Keratinocyte (primary cell): ENCODE data around the gene GH2. TPM values are rescaled to one million over a fixed set of nuclear protein-coding genes. Genes with fewer than 3 reads are reported as not detected.

Experiments used
- DNase-seq: peaks from one replicate; pipeline ENCODE4 v3.0.0-alpha.2; 2011; ENCODE audit warnings: low read depth, missing footprints, low spot score
- FAIRE-seq: peaks from 2 replicates; lab custom pipeline; 2011; peaks lifted over from hg19 to GRCh38; lab: Jason Lieb, UNC
- H2AFZ ChIP-seq: 2 replicates; pipeline ENCODE4 v1.6.0; 2012; ENCODE audit warnings: low read length, control low read depth, inconsistent platforms; ENCODE audit not compliant: control insufficient read depth
- H3K27ac ChIP-seq: 2 replicates; pipeline ENCODE4 v1.5.1; 2011; ENCODE audit warnings: low read length; ENCODE audit not compliant: control insufficient read depth, insufficient read depth
- H3K27me3 ChIP-seq: 3 replicates; pipeline ENCODE4 v1.6.0; 2011; ENCODE audit warnings: low read length; ENCODE audit not compliant: control insufficient read depth, insufficient read depth; ENCODE audit errors: extremely low read depth
- H3K36me3 ChIP-seq, 2 experiments: 2 replicates in 1 of 2; 3 replicates in 1 of 2; pipeline ENCODE4 v1.5.1; 2011; ENCODE audit warnings: low read length in 2 of 2, mild to moderate bottlenecking in 1 of 2; ENCODE audit not compliant: control insufficient read depth in 2 of 2, insufficient read depth in 2 of 2; ENCODE audit errors: extremely low read depth in 1 of 2
- H3K4me1 ChIP-seq: 3 replicates; pipeline ENCODE4 v1.5.1; 2011; ENCODE audit warnings: low read length; ENCODE audit not compliant: control insufficient read depth, insufficient read depth; ENCODE audit errors: extremely low read depth
- H3K4me2 ChIP-seq: 3 replicates; pipeline ENCODE4 v1.6.0; 2011; ENCODE audit warnings: low read depth, low read length; ENCODE audit not compliant: control insufficient read depth, insufficient read depth; ENCODE audit errors: extremely low read depth
- H3K4me3 ChIP-seq, 3 experiments: fragments of 200-600 bp in 1 of 3; sonication (generic) in 1 of 3; 2 replicates in 2 of 3; 3 replicates in 1 of 3; pipeline ENCODE4 v1.5.1; 2011 to 2016; ENCODE audit warnings: low read length in 3 of 3, mild to moderate bottlenecking in 3 of 3, control low read depth in 2 of 3, inconsistent platforms in 1 of 3, low read depth in 1 of 3, mixed read lengths in 1 of 3, mixed run types in 1 of 3, moderate library complexity in 1 of 3; ENCODE audit not compliant: control insufficient read depth in 2 of 3, insufficient read depth in 2 of 3; ENCODE audit errors: extremely low read depth in 1 of 3
- H3K79me2 ChIP-seq: 2 replicates; pipeline ENCODE4 v1.6.0; 2012; ENCODE audit warnings: low read length; ENCODE audit not compliant: control insufficient read depth, insufficient read depth
- H3K9ac ChIP-seq: 3 replicates; pipeline ENCODE4 v1.6.0; 2011; ENCODE audit warnings: low read length; ENCODE audit not compliant: control insufficient read depth, insufficient read depth; ENCODE audit errors: extremely low read depth
- H3K9me1 ChIP-seq: 3 replicates; pipeline ENCODE4 v1.6.0; 2011; ENCODE audit warnings: low read length; ENCODE audit not compliant: control insufficient read depth, insufficient read depth; ENCODE audit errors: extremely low read depth
- H3K9me3 ChIP-seq: 2 replicates; pipeline ENCODE4 v1.5.1; 2012; ENCODE audit warnings: low read depth, low read length; ENCODE audit not compliant: control insufficient read depth
- H4K20me1 ChIP-seq: 3 replicates; pipeline ENCODE4 v1.6.0; 2011; ENCODE audit warnings: low read length; ENCODE audit not compliant: control insufficient read depth, insufficient read depth; ENCODE audit errors: extremely low read depth
- CTCF ChIP-seq, 3 experiments: IDR thresholded peaks in 1 of 3; conservative IDR thresholded peaks in 1 of 3; optimal IDR thresholded peaks in 1 of 3; 2 replicates in 2 of 3; 3 replicates in 1 of 3; pipeline versions ENCODE3 to v1.5.1; 2011; ENCODE audit warnings: low read length in 3 of 3, mild to moderate bottlenecking in 3 of 3, moderate library complexity in 2 of 3, control low read depth in 1 of 3, inconsistent platforms in 1 of 3; ENCODE audit not compliant: insufficient read depth in 2 of 3; ENCODE audit errors: extremely low read depth in 1 of 3
- EZH2 ChIP-seq: IDR thresholded peaks from one replicate; pipeline ENCODE4 v1.6.1; 2012; ENCODE audit warnings: inconsistent platforms, mild to moderate bottlenecking, low read length, moderate library complexity
- dilution Hi-C: fragments of 300-500 bp; cut with MboI; formaldehyde crosslinking; loops from one replicate; pipeline ENCODE4 v1.7.0; 2020; ENCODE audit warnings: low sequenced_read_pairs; ENCODE audit not compliant: extremely low pct_ligation_motif_present
- polyA plus RNA-seq, 5 experiments: library from polyadenylated mRNA; depleted of rRNA in 3 of 5; stranded (reverse) in 3 of 5; stranded (forward) in 1 of 5; unstranded in 1 of 5; fragments of >200 nt; gene quantifications; 1 replicate in 1 of 5; 2 replicates in 3 of 5; 3 replicates in 1 of 5; pipeline versions ENCODE4 v1.2.1 to v1.2.3, GENCODE V29; 2011 to 2012; ENCODE audit warnings: missing spikeins in 2 of 5, low read depth in 1 of 5, low replicate concordance in 1 of 5

Gene GH2
- polyA plus RNA-seq, 1 donor (not counting 4 experiments of a cell fraction or from before 2014, with no cell fraction given): not detected

GRCh38 chr17:63842540-63843386, 39.0 kb downstream of the GH2 start, which contains the start of gene SMARCD2:
SMARCD2 (minus strand) TSS chr17:63842685; CDS start chr17:63842674, 11 bp downstream.
- Histone ChIP-seq H3K4me1 (peaks cover 39% of the 10 kb centered on the region), H3K36me3 (no peaks in the 10 kb centered on the region), H3K9me3 (no peaks in the 10 kb centered on the region), H3K27me3 (no peaks in the 10 kb centered on the region), H3K4me2 (peak within 1 kb of the TSS; percentile 100), H2AFZ (peak within 1 kb of the TSS; percentile 81), H3K4me3 (peak within 1 kb of the TSS; percentile 92 to 95 (median 94)), H3K27ac (peak within 1 kb of the TSS; percentile 80), H4K20me1 (peaks cover 4% of the 10 kb centered on the region), H3K79me2 (peaks cover 40% of the 10 kb centered on the region), H3K9ac (peak within 1 kb of the TSS; percentile 90), H3K9me1 (peaks cover 2% of the 10 kb centered on the region)
- dilution Hi-C loops: no loop called here
- DNase-seq (peak; percentile 89), FAIRE-seq (peak; percentile 26)
- TF ChIP-seq EZH2 (no peak), CTCF (optimal IDR thresholded peaks at IDR 0.05 in 1 of 3, IDR thresholded peaks at IDR 0.05 in 1 of 3, conservative IDR thresholded peaks at IDR 0.05 in 1 of 3; ENCODE audit: extremely low read depth in 1 of 3, insufficient read depth in 2 of 3, low read length in 3 of 3) (no peak)

GRCh38 chr17:63842173-63842539, 39.6 kb downstream of the GH2 start:
- DNase-seq (no peak), FAIRE-seq (no peak)
- H3K9ac ChIP-seq: peak overlapping the region; percentile 90
- H3K27ac ChIP-seq: peak overlapping the region; percentile 80
- peak overlapping the region; percentile 43 for H2AFZ ChIP-seq
- dilution Hi-C loops: no loop called here
- H3K9me1 ChIP-seq: peaks cover 2% of the 10 kb centered on the region
- peaks cover 39% of the 10 kb centered on the region for H3K4me1 ChIP-seq
- peak overlapping the region; percentile 100 for H3K4me2 ChIP-seq
- peak overlapping the region; percentile 92 to 95 (median 94) for H3K4me3 ChIP-seq
- TF ChIP-seq EZH2: no peak
- TF ChIP-seq CTCF (optimal IDR thresholded peaks at IDR 0.05 in 1 of 3, IDR thresholded peaks at IDR 0.05 in 1 of 3, conservative IDR thresholded peaks at IDR 0.05 in 1 of 3; ENCODE audit: extremely low read depth in 1 of 3, insufficient read depth in 2 of 3, low read length in 3 of 3): no peak
- H3K36me3 ChIP-seq: peaks cover 0 to 4% of the 10 kb centered on the region in 2 experiments
- H4K20me1 ChIP-seq: peaks cover 4% of the 10 kb centered on the region
- H3K27me3 ChIP-seq: no peaks in the 10 kb centered on the region
- peaks cover 46% of the 10 kb centered on the region for H3K79me2 ChIP-seq
- H3K9me3 ChIP-seq: no peaks in the 10 kb centered on the region
